ENCODE results near the gene UPK1B.
"Not testable (repeated sequence)": the region's sequence is repeated elsewhere in the genome, so short reads cannot be mapped to it uniquely, and the experiment has no call there.

Gene UPK1B

DNA sequence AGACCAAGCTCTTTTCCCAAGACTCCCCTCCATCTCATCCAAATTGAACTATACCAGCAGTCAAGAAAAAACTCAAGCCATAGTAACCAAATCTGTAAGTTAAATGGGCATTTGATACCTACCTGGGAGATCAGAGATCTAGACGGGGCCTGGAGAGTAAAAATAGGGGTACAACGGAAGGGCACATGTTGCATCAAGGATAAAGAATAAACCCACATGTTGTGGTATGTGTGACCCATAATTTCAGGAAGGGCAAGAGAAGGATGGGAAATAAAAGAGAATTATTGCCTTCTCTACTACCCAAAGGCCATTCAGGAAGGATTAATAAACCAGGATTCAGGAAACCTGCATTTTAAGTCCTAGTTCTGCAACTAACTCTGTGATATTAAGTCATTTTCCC is 25.9 kb upstream of the UPK1B start:
- no CpG with 5 or more reads among the region's 2 CpGs for WGBS, 2 experiments (ENCODE audit: insufficient coverage in 2 of 2)
- Histone ChIP-seq H3K27ac (ENCODE audit: low read depth, low read length, severe bottlenecking) (no peak overlapping the region), H3K4me1 (ENCODE audit: control insufficient read depth, insufficient read depth, low read length, poor library complexity, severe bottlenecking) (no peaks in the 10 kb centered on the region), H3K36me3 (ENCODE audit: control insufficient read depth, insufficient read depth, low read length) (no peaks in the 10 kb centered on the region), H3K4me3 (ENCODE audit: extremely low read depth, insufficient read depth, low read length, poor library complexity, severe bottlenecking) (no peak overlapping the region), H3K9me3 (ENCODE audit: control insufficient read depth, low read length) (no peaks in the 10 kb centered on the region)

GRCh38 chr3:119148493-119149180 is 24.8 kb upstream of the UPK1B start:
- H3K4me1 ChIP-seq (ENCODE audit: control insufficient read depth, insufficient read depth, low read length, poor library complexity, severe bottlenecking) = no peaks in the 10 kb centered on the region
- WGBS, 2 experiments (ENCODE audit: insufficient coverage in 2 of 2) = 86 to 90% methylated on average over 1 of the region's 2 CpGs
- no peak overlapping the region for H3K27ac ChIP-seq (ENCODE audit: low read depth, low read length, severe bottlenecking)
- no peaks in the 10 kb centered on the region for H3K9me3 ChIP-seq (ENCODE audit: control insufficient read depth, low read length)
- H3K36me3 ChIP-seq (ENCODE audit: control insufficient read depth, insufficient read depth, low read length) = no peaks in the 10 kb centered on the region
- H3K4me3 ChIP-seq (ENCODE audit: extremely low read depth, insufficient read depth, low read length, poor library complexity, severe bottlenecking) = no peak overlapping the region

GRCh38 chr3:119149484-119149883 is 23.9 kb upstream of the UPK1B start:
- no CpG with 5 or more reads among the region's 4 CpGs for WGBS, 2 experiments (ENCODE audit: insufficient coverage in 2 of 2)
- Histone ChIP-seq H3K4me3 (ENCODE audit: extremely low read depth, insufficient read depth, low read length, poor library complexity, severe bottlenecking) (no peak overlapping the region), H3K36me3 (ENCODE audit: control insufficient read depth, insufficient read depth, low read length) (no peaks in the 10 kb centered on the region), H3K27ac (ENCODE audit: low read depth, low read length, severe bottlenecking) (no peak overlapping the region), H3K9me3 (ENCODE audit: control insufficient read depth, low read length) (no peaks in the 10 kb centered on the region), H3K4me1 (ENCODE audit: control insufficient read depth, insufficient read depth, low read length, poor library complexity, severe bottlenecking) (no peaks in the 10 kb centered on the region)

- Histone ChIP-seq H3K36me3 (ENCODE audit: control insufficient read depth, insufficient read depth, low read length) (no peaks in the 10 kb centered on the region), H3K9me3 (ENCODE audit: control insufficient read depth, low read length) (no peaks in the 10 kb centered on the region), H3K4me1 (ENCODE audit: control insufficient read depth, insufficient read depth, low read length, poor library complexity, severe bottlenecking) (no peaks in the 10 kb centered on the region), H3K27ac (ENCODE audit: low read depth, low read length, severe bottlenecking) (no peak overlapping the region), H3K4me3 (ENCODE audit: extremely low read depth, insufficient read depth, low read length, poor library complexity, severe bottlenecking) (no peak overlapping the region)
These were observed 16.5 kb upstream of the UPK1B start for GRCh38 chr3:119156868-119157267.

- no peaks in the 10 kb centered on the region for H3K9me3 ChIP-seq (ENCODE audit: control insufficient read depth, low read length)
- H3K27ac ChIP-seq (ENCODE audit: low read depth, low read length, severe bottlenecking) = no peak overlapping the region
- H3K36me3 ChIP-seq (ENCODE audit: control insufficient read depth, insufficient read depth, low read length) = no peaks in the 10 kb centered on the region
- no peak overlapping the region for H3K4me3 ChIP-seq (ENCODE audit: extremely low read depth, insufficient read depth, low read length, poor library complexity, severe bottlenecking)
- H3K4me1 ChIP-seq (ENCODE audit: control insufficient read depth, insufficient read depth, low read length, poor library complexity, severe bottlenecking) = no peaks in the 10 kb centered on the region
- 89 to 90% methylated on average over 1 of the region's 2 CpGs for WGBS, 2 experiments (ENCODE audit: insufficient coverage in 2 of 2)
These were observed 15.4 kb upstream of the UPK1B start for GRCh38 chr3:119157971-119158370.

GRCh38 chr3:119160361-119160760 is 13.0 kb upstream of the UPK1B start:
- H3K4me3 ChIP-seq (ENCODE audit: extremely low read depth, insufficient read depth, low read length, poor library complexity, severe bottlenecking) = no peak overlapping the region
- no peaks in the 10 kb centered on the region for H3K4me1 ChIP-seq (ENCODE audit: control insufficient read depth, insufficient read depth, low read length, poor library complexity, severe bottlenecking)
- 100% methylated on average over 1 of the region's 1 CpG; no CpG with 5 or more reads in 1 of the 2 experiments for WGBS, 2 experiments (ENCODE audit: insufficient coverage in 2 of 2)
- peaks cover 9% of the 10 kb centered on the region for H3K9me3 ChIP-seq (ENCODE audit: control insufficient read depth, low read length)
- H3K27ac ChIP-seq (ENCODE audit: low read depth, low read length, severe bottlenecking) = no peak overlapping the region
- no peaks in the 10 kb centered on the region for H3K36me3 ChIP-seq (ENCODE audit: control insufficient read depth, insufficient read depth, low read length)

DNA sequence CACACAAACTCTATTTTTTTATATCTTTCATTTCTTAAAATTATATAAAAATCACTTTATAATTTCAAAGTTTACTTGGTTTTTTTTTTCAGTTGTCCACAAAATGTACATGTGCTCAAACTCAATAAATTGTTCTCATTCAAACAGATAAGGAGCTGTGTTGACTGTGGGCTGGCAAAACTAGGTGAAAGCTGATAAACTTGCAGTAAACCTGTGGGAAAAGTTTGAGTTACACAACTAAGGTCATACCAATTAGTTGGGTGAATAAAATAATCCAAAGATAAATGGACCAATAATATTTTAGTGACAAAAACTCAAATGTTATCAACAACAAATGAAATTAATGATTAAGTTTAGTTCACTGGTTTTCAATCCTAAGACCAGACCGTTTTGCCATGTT is 12.6 kb upstream of the UPK1B start:
- Histone ChIP-seq H3K4me1 (ENCODE audit: control insufficient read depth, insufficient read depth, low read length, poor library complexity, severe bottlenecking) (no peaks in the 10 kb centered on the region), H3K4me3 (ENCODE audit: extremely low read depth, insufficient read depth, low read length, poor library complexity, severe bottlenecking) (no peak overlapping the region), H3K9me3 (ENCODE audit: control insufficient read depth, low read length) (peaks cover 9% of the 10 kb centered on the region), H3K27ac (ENCODE audit: low read depth, low read length, severe bottlenecking) (no peak overlapping the region), H3K36me3 (ENCODE audit: control insufficient read depth, insufficient read depth, low read length) (no peaks in the 10 kb centered on the region)
- WGBS, 2 experiments (ENCODE audit: insufficient coverage in 2 of 2) = 80% methylated on average over 1 of the region's 1 CpG; no CpG with 5 or more reads in 1 of the 2 experiments

GRCh38 chr3:119161240-119161639 is 12.2 kb upstream of the UPK1B start:
- 71 to 91% methylated on average over 2 of the region's 2 CpGs for WGBS, 2 experiments (ENCODE audit: insufficient coverage in 2 of 2)
- no peak overlapping the region for H3K4me3 ChIP-seq (ENCODE audit: extremely low read depth, insufficient read depth, low read length, poor library complexity, severe bottlenecking)
- H3K27ac ChIP-seq (ENCODE audit: low read depth, low read length, severe bottlenecking) = no peak overlapping the region
- H3K4me1 ChIP-seq (ENCODE audit: control insufficient read depth, insufficient read depth, low read length, poor library complexity, severe bottlenecking) = no peaks in the 10 kb centered on the region
- no peaks in the 10 kb centered on the region for H3K36me3 ChIP-seq (ENCODE audit: control insufficient read depth, insufficient read depth, low read length)
- H3K9me3 ChIP-seq (ENCODE audit: control insufficient read depth, low read length) = peaks cover 9% of the 10 kb centered on the region

GRCh38 chr3:119164745-119165144 is 8.7 kb upstream of the UPK1B start:
- WGBS, 2 experiments (ENCODE audit: insufficient coverage in 2 of 2) = 92 to 100% methylated on average over 3 to 8 of the region's 9 CpGs
- not testable (repeated sequence) for H3K9me3 ChIP-seq (ENCODE audit: control insufficient read depth, low read length)

DNA sequence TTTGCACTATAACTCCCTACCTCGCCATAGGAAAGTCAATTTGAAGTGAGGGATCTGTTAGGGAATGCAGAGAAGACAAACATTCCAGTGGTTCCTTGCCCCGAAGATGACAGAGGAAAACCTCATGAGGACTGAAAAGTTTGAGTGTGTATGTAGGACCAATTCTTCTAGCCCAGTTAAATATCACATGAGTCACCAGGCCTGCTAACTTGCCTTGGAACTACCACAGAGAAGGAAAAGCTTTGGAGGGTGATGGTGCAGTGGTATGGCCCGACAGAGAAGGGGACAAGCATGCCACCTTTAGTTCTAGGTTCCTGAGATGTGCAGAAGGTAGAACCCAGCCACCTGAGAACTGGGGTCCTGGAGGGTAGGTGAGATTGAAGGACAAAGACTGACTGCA is 2.6 kb upstream of the UPK1B start:
- Histone ChIP-seq H3K9me3 (ENCODE audit: control insufficient read depth, low read length) (no peaks in the 10 kb centered on the region), H3K4me3 (ENCODE audit: extremely low read depth, insufficient read depth, low read length, poor library complexity, severe bottlenecking) (no peak overlapping the region), H3K27ac (ENCODE audit: low read depth, low read length, severe bottlenecking) (no peak overlapping the region), H3K36me3 (ENCODE audit: control insufficient read depth, insufficient read depth, low read length) (no peaks in the 10 kb centered on the region), H3K4me1 (ENCODE audit: control insufficient read depth, insufficient read depth, low read length, poor library complexity, severe bottlenecking) (no peaks in the 10 kb centered on the region)
- 89 to 93% methylated on average over 2 of the region's 3 CpGs for WGBS, 2 experiments (ENCODE audit: insufficient coverage in 2 of 2)

More at GRCh38 chr3:119164745-119165144, 8.7 kb upstream of the UPK1B start:
- H3K27ac ChIP-seq (ENCODE audit: low read depth, low read length, severe bottlenecking); H3K4me1 ChIP-seq (ENCODE audit: control insufficient read depth, insufficient read depth, low read length, poor library complexity, severe bottlenecking); H3K36me3 ChIP-seq (ENCODE audit: control insufficient read depth, insufficient read depth, low read length); H3K4me3 ChIP-seq (ENCODE audit: extremely low read depth, insufficient read depth, low read length, poor library complexity, severe bottlenecking): not testable (repeated sequence)

GRCh38 chr3:119175872-119176756 is 2.7 kb downstream of the UPK1B start:
- H3K9me3 ChIP-seq (ENCODE audit: control insufficient read depth, low read length) = no peaks in the 10 kb centered on the region
- no peak overlapping the region for H3K4me3 ChIP-seq (ENCODE audit: extremely low read depth, insufficient read depth, low read length, poor library complexity, severe bottlenecking)
- WGBS, 2 experiments (ENCODE audit: insufficient coverage in 2 of 2) = 96 to 100% methylated on average over 2 to 4 of the region's 10 CpGs
- H3K4me1 ChIP-seq (ENCODE audit: control insufficient read depth, insufficient read depth, low read length, poor library complexity, severe bottlenecking) = no peaks in the 10 kb centered on the region
- no peaks in the 10 kb centered on the region for H3K36me3 ChIP-seq (ENCODE audit: control insufficient read depth, insufficient read depth, low read length)
- H3K27ac ChIP-seq (ENCODE audit: low read depth, low read length, severe bottlenecking) = no peak overlapping the region
